KMS-11 (cell line): ENCODE measurements around the gene COX10.

Experiments
- H2AFZ ChIP-seq: fragments of 200-600 bp; sonication (generic); 2 replicates; pipeline ENCODE4 v1.6.1; 2016; ENCODE audit warnings: antibody characterized with exemption, mixed run types, low read depth
- H3K27ac ChIP-seq: fragments of 200-600 bp; sonication (generic); 2 replicates; pipeline ENCODE4 v1.6.1; 2016; ENCODE audit warnings: mild to moderate bottlenecking, mixed run types
- H3K27me3 ChIP-seq: fragments of 200-600 bp; sonication (generic); 2 replicates; pipeline ENCODE4 v1.6.1; 2017; ENCODE audit warnings: mild to moderate bottlenecking, low read depth, mixed run types, moderate library complexity; ENCODE audit not compliant: insufficient read depth
- H3K36me3 ChIP-seq: fragments of 200-600 bp; sonication (generic); 2 replicates; pipeline ENCODE4 v1.6.1; 2017; ENCODE audit warnings: mild to moderate bottlenecking, mixed run types; ENCODE audit not compliant: insufficient read depth
- H3K4me1 ChIP-seq: fragments of 200-600 bp; sonication (generic); 2 replicates; pipeline ENCODE4 v1.6.1; 2016; ENCODE audit warnings: mild to moderate bottlenecking, low read depth, mixed run types; ENCODE audit not compliant: poor library complexity, severe bottlenecking
- H3K4me2 ChIP-seq: fragments of 200-600 bp; sonication (generic); 2 replicates; pipeline ENCODE4 v1.7.0; 2016; ENCODE audit warnings: mild to moderate bottlenecking, mixed run types
- H3K4me3 ChIP-seq: fragments of 200-600 bp; sonication (generic); IDR thresholded peaks from 2 replicates; pipeline ENCODE4 v1.6.1; 2017; ENCODE audit warnings: low read depth, low read length, mixed read lengths; ENCODE audit not compliant: insufficient read depth
- H3K79me2 ChIP-seq: fragments of 200-600 bp; sonication (generic); 2 replicates; pipeline ENCODE4 v1.6.1; 2016; ENCODE audit warnings: low read depth, mixed run types; ENCODE audit not compliant: insufficient read depth
- H3K9ac ChIP-seq: fragments of 200-600 bp; sonication (generic); 2 replicates; pipeline ENCODE4 v1.6.1; 2016; ENCODE audit warnings: mild to moderate bottlenecking, mixed run types
- H4K20me1 ChIP-seq: fragments of 200-600 bp; sonication (generic); 2 replicates; pipeline ENCODE4 v1.6.1; 2016; ENCODE audit warnings: mild to moderate bottlenecking, mixed run types; ENCODE audit not compliant: insufficient read depth
- TF ChIP-seq, protein P1 (sequence below): fragments of 200-600 bp; sonication (generic); conservative IDR thresholded peaks from 2 replicates; pipeline ENCODE4 v1.6.1; 2017; ENCODE audit warnings: low read depth, mild to moderate bottlenecking, antibody characterized with exemption, low read length, moderate library complexity, mixed read lengths

The COX10 gene

DNA sequence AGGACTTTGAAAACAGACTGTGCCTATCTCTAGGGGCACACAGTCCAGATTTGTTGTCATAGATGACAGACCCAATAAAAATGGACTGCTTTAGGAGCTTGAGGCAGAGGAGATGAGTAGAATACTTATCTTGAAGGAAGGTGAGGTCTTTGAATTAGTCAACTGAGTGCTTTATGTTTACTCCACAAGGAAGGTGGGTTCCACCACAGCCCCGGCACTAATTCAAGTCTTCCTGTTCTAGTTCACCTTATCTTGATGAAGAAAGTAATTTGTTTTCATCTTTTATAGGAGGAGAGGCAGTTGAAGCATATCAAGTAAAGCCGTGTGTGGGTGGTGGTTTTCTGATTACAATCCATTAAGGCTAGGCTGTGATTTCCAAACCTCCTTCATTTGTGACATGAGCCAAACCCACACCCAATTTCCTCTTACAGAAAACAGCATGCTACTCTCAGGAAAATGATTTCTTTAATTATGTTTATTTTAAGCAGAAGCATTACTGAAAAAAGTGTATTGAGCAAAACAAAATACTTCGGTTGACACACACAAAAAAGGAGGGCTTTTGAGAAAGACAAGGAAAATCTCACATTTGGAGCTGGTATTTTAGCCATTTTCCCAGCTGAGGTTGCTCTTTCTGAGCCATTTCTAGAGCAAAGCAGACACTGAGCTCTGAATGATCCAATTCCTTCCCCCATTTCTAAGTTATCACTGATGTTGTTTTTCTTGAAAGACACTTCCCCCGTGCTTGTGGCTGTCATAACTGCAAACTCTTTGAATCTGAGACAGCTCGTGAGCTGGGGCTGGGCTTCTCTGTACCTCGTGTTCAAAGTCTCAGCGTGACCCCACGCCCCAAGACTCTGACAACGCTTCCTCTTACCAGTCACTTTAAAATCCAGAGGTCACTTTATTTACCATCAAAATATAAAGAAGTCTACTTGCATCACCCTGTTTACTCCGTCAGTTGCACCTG, 132.0 kb downstream of the COX10 start:
- Histone ChIP-seq H2AFZ (no peak overlapping the region), H3K27ac (no peak overlapping the region), H3K27me3 (no peaks in the 10 kb centered on the region), H3K79me2 (no peaks in the 10 kb centered on the region), H4K20me1 (no peaks in the 10 kb centered on the region), H3K4me2 (no peak overlapping the region), H3K9ac (no peak overlapping the region), H3K4me1 (no peaks in the 10 kb centered on the region), H3K4me3 (no peak overlapping the region), H3K36me3 (no peaks in the 10 kb centered on the region)
- TF ChIP-seq, protein P1, sequence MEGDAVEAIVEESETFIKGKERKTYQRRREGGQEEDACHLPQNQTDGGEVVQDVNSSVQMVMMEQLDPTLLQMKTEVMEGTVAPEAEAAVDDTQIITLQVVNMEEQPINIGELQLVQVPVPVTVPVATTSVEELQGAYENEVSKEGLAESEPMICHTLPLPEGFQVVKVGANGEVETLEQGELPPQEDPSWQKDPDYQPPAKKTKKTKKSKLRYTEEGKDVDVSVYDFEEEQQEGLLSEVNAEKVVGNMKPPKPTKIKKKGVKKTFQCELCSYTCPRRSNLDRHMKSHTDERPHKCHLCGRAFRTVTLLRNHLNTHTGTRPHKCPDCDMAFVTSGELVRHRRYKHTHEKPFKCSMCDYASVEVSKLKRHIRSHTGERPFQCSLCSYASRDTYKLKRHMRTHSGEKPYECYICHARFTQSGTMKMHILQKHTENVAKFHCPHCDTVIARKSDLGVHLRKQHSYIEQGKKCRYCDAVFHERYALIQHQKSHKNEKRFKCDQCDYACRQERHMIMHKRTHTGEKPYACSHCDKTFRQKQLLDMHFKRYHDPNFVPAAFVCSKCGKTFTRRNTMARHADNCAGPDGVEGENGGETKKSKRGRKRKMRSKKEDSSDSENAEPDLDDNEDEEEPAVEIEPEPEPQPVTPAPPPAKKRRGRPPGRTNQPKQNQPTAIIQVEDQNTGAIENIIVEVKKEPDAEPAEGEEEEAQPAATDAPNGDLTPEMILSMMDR: no peak

DNA sequence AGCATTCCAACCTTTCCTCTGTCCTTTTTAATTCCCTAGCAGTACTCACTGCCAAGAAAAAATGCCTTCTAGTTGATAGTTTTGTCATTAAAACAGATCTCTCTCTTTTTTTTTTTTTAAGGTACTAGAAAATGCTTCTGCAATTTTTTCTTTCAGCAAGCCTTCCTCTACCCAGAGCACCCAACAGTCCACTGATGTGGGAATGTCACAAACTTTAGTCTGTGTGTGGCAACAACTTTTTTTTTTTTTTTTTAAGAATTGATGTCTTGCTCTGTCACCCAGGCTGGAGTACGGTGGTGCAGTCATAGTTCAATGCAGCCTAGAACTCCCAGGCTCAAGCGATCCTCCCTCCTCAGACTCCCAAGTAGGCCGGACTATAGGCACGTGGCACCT, 132.7 kb downstream of the COX10 start:
- Histone ChIP-seq H3K36me3 (no peaks in the 10 kb centered on the region), H3K27ac (no peak overlapping the region), H3K9ac (no peak overlapping the region), H3K4me3 (no peak overlapping the region), H4K20me1 (no peaks in the 10 kb centered on the region), H3K27me3 (no peaks in the 10 kb centered on the region), H2AFZ (no peak overlapping the region), H3K4me1 (no peaks in the 10 kb centered on the region), H3K4me2 (no peak overlapping the region), H3K79me2 (no peaks in the 10 kb centered on the region)
- TF ChIP-seq, protein P1: no peak

DNA sequence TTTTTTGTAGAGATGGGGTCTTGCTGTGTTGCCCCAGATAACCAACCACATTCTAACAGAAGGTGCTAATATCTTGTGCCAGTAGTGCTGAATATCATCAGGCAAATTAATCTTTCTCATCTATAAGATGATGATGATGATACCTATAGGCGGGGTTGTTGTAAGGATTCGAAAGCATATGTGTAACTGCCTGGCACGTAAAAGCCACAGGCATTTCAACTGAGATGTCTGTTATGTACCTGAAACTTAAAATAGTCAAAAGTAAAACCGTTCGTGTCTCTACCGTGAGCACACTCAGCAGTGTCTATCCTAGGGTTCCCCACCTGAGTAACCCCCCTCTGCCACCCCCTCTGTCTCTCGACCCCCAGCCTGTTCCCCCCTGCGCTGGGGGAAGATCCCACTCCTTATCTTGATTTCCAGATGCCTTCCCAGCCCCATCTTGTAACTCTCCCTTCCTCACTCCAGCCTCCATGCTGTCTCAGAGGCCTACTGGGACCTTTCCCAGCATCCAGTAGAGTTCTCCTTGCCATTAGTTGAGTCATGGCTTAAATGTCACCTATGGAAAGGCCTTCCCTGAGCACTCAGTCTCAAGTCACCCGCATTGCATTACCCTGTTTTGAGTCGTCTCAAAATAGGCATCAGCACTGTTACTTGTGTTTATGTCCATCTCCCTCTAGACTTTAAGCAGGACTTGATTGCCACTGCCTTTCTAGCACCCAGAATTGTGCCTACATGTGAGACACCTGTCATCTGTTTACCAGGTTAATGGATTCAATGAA, 133.3 kb downstream of the COX10 start:
- H3K4me3 ChIP-seq: no peak overlapping the region
- no peaks in the 10 kb centered on the region for H3K36me3 ChIP-seq
- H3K9ac ChIP-seq: no peak overlapping the region
- H2AFZ ChIP-seq: no peak overlapping the region
- TF ChIP-seq, protein P1: no peak
- no peaks in the 10 kb centered on the region for H3K27me3 ChIP-seq
- no peak overlapping the region for H3K27ac ChIP-seq
- H3K4me1 ChIP-seq: no peaks in the 10 kb centered on the region
- H3K79me2 ChIP-seq: no peaks in the 10 kb centered on the region
- no peak overlapping the region for H3K4me2 ChIP-seq
- H4K20me1 ChIP-seq: no peaks in the 10 kb centered on the region

DNA sequence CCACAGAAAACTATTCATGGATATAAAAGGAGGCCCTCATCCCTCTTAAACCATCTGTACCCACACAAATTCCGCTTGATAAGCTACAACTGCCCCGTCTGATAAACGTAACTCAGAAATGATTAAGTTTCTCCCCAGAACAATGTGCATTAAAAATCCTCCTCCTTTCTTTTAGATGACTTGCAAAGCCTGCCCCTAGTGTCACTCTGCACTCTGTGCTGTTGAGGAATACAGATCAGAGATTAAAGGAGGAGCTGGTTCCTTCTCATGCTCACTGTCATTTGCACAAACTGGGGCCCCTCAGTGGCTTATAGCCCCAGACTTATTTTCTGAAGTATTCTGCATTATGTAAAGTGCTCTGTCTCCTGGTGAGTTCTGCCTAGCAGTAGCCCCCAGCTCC, 134.1 kb downstream of the COX10 start:
- H3K4me3 ChIP-seq: no peak overlapping the region
- H3K4me1 ChIP-seq: no peaks in the 10 kb centered on the region
- no peak overlapping the region for H3K27ac ChIP-seq
- no peaks in the 10 kb centered on the region for H3K36me3 ChIP-seq
- no peaks in the 10 kb centered on the region for H3K27me3 ChIP-seq
- H2AFZ ChIP-seq: no peak overlapping the region
- H4K20me1 ChIP-seq: no peaks in the 10 kb centered on the region
- TF ChIP-seq, protein P1: no peak
- no peaks in the 10 kb centered on the region for H3K79me2 ChIP-seq
- no peak overlapping the region for H3K4me2 ChIP-seq
- no peak overlapping the region for H3K9ac ChIP-seq
